NCI-H2107 treated with DMSO at 0.1 percent for 48 hours (cell line): Measurements from ENCODE around the gene FUBP1.
"Not testable (repeated sequence)": the region's sequence is repeated elsewhere in the genome, so short reads cannot be mapped to it uniquely, and the experiment has no call there.

Experiments used
- DNase-seq: peaks from one replicate; lab custom pipeline; 2025; ENCODE audit not compliant: unreplicated experiment; lab: John Stamatoyannopoulos, UW

FUBP1 gene

DNA sequence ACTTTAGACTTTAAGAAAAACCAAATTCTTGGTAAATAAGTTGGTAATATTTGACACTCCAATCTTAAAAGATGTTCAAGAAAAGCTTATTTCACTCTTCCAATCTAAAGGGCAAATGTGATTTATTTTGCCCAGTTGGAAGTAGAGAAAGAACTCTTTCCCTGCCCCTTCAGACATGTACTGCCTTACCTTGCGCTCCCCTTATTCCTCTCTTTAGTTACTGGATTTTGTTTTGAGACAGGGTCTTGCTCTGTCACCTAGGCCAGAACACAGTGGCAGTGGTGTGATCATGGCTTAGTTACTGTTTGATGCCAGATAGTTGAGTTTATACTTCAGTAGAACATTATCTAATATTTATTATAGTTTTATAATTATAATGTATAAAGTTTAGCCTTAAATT is 27.5 kb downstream of the FUBP1 start:
- no peak for DNase-seq

DNA sequence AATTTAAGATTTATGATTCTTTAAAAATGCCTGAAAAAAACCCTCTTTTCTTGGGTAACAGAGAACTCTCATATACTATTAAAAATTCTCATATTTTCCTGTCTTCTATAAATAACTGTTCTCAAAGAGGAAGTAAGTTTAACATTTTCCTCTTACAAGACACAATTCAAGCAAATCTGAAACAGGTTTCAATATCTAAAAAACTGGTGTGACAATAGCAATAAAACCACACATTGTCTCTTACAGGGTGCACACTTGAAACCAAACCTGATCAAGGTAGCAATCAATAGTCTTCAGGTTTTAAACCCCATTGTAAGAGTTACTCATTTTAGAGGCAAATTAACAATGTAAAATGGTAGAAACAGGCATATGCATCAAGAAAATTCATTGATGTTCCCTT is 28.0 kb downstream of the FUBP1 start:
- DNase-seq = no peak

GRCh38 chr1:77948841-77949424 is 29.9 kb downstream of the FUBP1 start:
- DNase-seq = peak; percentile 50

- DNase-seq = no peak
Measured at GRCh38 chr1:77945345-77945744, 33.5 kb downstream of the FUBP1 start.

GRCh38 chr1:77942400-77943140 is 36.3 kb downstream of the FUBP1 start:
- DNase-seq = no peak

- no peak for DNase-seq
Measured at GRCh38 chr1:77940921-77941570, 37.8 kb downstream of the FUBP1 start.

DNA sequence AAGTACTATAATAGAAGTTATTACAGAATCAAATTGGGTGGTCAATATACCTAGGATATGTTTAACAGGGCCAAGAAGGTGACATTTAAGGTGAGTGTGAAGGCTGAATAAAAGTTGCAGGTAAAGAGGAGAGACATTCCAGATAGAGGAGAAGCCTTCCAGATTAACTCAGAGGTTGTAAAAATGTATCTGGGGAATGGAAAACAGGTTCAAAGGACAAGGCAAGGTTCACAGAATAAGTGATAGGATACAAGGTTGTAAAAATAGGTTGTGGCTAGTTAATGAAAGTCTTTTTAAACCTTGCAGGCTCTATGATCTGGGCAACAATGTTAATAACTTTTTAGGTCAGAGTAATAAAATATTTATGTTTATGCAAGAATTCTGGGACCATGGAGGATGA is 40.2 kb downstream of the FUBP1 start:
- no peak for DNase-seq

DNA sequence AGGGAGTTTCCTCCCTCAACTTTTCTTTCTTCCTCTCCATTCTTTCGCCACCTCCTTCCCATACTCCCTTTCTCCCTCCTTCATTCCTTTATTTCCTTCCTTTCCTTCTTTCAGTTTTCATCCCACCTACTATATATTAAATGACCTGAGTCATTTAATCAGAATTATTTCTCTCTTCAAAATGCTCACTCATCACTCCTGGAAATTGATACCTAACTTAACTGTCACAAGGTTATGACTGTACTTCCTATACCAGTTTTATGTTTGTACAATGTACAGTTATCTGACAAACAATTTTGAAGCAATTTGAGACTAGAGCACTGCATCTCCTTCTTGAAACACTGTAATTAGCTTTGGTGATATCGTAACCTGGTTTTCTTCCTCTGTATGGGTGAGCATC is 49.1 kb downstream of the FUBP1 start:
- DNase-seq = no peak

- no peak for DNase-seq
Measured at GRCh38 chr1:77927414-77927813, 51.5 kb downstream of the FUBP1 start.

DNA sequence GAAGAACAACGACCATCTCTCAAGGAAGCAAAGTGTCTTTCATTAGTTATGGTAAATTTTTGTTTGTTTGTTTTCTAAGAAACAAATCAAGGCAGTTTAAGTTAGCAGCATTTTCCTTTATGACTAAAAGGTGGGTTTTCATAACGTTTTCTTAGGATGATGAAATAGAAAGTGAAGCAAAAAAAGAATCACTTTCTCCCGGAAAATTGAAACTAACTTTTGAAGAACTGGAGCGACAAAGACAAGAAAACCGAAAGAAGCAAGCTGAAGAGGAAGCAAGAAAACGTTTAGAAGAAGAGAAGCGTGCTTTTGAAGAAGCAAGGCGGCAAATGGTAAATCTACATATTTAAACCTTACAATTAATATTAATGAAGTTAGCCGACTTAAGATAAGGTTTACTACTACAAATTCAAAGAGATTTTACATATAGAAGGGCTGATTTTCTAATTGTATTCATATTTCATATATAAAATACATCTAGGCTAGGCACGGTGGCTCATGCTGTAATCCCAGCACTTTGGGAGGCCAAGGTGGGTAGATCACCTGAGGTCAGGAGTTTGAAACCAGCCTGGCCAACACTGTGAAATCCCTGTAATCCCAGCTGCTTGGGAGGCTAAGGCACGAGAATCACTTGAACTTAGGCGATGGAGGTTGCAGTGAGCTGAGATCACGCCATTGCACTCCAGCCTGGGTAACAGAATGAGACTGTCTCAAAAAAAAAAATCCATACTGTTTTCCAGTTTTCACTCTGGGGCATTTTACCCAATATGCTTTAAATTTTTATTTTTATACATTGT is 52.1 kb downstream of the FUBP1 start:
- no peak for DNase-seq

GRCh38 chr1:77925956-77926355 is 52.9 kb downstream of the FUBP1 start:
- DNase-seq = no peak

GRCh38 chr1:77925518-77925917 is 53.4 kb downstream of the FUBP1 start:
- no peak for DNase-seq

DNA sequence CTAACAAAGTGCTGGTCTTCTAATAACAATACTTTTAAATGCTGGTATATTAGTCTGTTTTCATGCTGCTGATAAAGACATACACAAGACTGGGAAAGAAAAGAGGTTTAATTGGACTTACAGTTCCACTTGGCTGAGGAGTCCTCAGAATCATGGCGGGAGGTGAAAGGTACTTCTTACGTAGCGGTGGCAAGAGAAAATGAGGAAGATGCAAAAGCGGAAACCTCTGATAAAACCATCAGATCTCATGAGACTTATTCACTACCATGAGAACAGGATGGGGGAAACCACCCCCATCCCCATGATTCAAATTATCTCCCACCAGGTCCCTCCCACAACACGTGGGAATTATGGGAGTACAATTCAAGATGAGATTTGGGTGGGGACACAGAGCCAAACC is 60.0 kb downstream of the FUBP1 start:
- not testable (repeated sequence) for DNase-seq

DNA sequence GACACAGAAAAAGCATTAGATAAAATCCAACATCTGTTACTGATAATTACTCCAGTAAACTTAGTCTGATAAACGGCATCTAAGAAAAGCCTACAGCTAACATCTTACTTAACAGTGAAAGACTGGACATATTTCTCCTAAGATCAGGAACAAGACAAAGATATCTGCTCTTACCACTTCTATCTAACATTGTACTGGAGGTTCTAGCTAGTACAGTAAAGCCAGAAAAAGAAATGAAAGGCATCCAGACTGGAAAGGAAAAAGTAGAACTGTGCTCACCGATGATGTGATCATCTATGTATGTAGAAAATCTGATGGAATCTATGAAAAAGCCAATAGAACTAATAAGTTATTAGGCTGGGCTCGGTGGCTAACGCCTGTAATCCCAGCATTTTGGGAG is 68.8 kb downstream of the FUBP1 start:
- DNase-seq = no peak

DNA sequence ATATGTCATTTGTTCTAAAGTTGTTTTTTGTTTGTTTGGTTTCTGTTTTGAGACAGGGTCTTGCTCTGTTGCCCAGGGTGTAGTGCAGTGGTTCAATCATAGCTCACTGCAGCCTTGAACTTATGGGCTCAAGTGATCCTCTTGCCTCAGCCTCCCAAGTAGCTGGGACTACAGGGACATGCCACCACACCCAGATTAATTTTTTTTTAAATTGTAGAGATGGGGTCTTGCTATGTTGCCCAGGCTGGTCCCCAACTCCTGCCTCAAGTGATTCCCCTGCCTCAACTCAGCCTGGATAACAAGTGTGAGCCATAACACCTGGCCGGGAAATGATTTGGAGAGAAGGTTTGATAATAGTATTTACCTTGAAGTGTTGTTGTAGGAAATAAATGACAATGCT is 72.2 kb downstream of the FUBP1 start:
- DNase-seq = no peak

GRCh38 chr1:77906019-77906545 is 72.8 kb downstream of the FUBP1 start:
- DNase-seq = no peak

- DNase-seq = no peak
Measured at GRCh38 chr1:77905603-77906002, 73.3 kb downstream of the FUBP1 start.

GRCh38 chr1:77900687-77901293 is 78.1 kb downstream of the FUBP1 start:
- DNase-seq = peak; percentile 59

GRCh38 chr1:77899647-77900320 is 79.1 kb downstream of the FUBP1 start:
- no peak for DNase-seq
